Muscle layer of duodenum (tissue), 2 donors: ENCODE data around the gene MIDN.
A peak's percentile ranks its signal among the peaks of the same experiment; 100 is the strongest.

Experiments used
- H3K27ac ChIP-seq: one replicate; pipeline ENCODE4 v1.7.0; 2013; ENCODE audit warnings: mild to moderate bottlenecking, low read length
- H3K27me3 ChIP-seq: one replicate; pipeline ENCODE4 v1.7.0; 2013; ENCODE audit warnings: low read depth, mild to moderate bottlenecking, control low read depth, low read length
- H3K36me3 ChIP-seq, 2 donors: one replicate each; pipeline ENCODE4 v1.7.0; 2013; ENCODE audit warnings: low read length in 2 of 2, control low read depth in 1 of 2, mild to moderate bottlenecking in 1 of 2; ENCODE audit not compliant: insufficient read depth in 2 of 2, control insufficient read depth in 1 of 2
- H3K4me1 ChIP-seq, 2 donors: one replicate each; pipeline ENCODE4 v1.7.0; 2013; ENCODE audit warnings: low read length in 2 of 2, mild to moderate bottlenecking in 2 of 2, control low read depth in 1 of 2, moderate library complexity in 1 of 2; ENCODE audit not compliant: insufficient read depth in 2 of 2, control insufficient read depth in 1 of 2
- H3K4me3 ChIP-seq, 2 donors: one replicate each; pipeline ENCODE4 v1.7.0; 2013; ENCODE audit warnings: low read length in 2 of 2, low read depth in 1 of 2, mild to moderate bottlenecking in 1 of 2
- H3K9me3 ChIP-seq, 2 donors: one replicate each; pipeline ENCODE4 v1.7.0; 2013; ENCODE audit warnings: low read length in 2 of 2, control low read depth in 1 of 2, mild to moderate bottlenecking in 1 of 2; ENCODE audit not compliant: control insufficient read depth in 1 of 2
- donor health status: healthy.

Gene MIDN

DNA sequence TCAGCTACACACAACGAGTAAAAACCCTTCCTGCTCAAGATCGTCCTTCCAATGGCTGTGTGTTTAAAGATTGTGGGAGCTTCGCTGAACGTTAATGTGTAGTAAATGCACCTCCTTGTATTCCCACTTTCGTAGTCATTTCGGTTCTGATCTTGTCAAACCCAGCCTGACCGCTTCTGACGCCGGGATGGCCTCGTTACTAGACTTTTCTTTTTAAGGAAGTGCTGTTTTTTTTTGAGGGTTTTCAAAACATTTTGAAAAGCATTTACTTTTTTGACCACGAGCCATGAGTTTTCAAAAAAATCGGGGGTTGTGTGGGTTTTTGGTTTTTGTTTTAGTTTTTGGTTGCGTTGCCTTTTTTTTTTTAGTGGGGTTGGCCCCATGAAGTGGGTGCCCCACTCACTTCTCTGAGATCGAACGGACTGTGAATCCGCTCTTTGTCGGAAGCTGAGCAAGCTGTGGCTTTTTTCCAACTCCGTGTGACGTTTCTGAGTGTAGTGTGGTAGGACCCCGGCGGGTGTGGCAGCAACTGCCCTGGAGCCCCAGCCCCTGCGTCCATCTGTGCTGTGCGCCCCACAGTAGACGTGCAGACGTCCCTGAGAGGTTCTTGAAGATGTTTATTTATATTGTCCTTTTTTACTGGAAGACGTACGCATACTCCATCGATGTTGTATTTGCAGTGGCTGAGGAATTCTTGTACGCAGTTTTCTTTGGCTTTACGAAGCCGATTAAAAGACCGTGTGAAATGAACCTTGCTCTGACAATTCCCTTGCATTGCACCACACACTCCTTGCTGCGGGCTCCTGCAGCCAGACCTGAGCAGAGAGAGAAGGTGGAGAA is 24.3 kb downstream of the MIDN start:
- Histone ChIP-seq H3K27ac (no peak overlapping the region), H3K27me3 (no peaks in the 10 kb centered on the region), H3K4me1 (peaks cover 22 to 78% of the 10 kb centered on the region in 2 donors), H3K9me3 (no peaks in the 10 kb centered on the region), H3K4me3 (peak overlapping the region in 1 of 2 donors; percentile 95), H3K36me3 (peaks cover 35 to 43% of the 10 kb centered on the region in 2 donors)

DNA sequence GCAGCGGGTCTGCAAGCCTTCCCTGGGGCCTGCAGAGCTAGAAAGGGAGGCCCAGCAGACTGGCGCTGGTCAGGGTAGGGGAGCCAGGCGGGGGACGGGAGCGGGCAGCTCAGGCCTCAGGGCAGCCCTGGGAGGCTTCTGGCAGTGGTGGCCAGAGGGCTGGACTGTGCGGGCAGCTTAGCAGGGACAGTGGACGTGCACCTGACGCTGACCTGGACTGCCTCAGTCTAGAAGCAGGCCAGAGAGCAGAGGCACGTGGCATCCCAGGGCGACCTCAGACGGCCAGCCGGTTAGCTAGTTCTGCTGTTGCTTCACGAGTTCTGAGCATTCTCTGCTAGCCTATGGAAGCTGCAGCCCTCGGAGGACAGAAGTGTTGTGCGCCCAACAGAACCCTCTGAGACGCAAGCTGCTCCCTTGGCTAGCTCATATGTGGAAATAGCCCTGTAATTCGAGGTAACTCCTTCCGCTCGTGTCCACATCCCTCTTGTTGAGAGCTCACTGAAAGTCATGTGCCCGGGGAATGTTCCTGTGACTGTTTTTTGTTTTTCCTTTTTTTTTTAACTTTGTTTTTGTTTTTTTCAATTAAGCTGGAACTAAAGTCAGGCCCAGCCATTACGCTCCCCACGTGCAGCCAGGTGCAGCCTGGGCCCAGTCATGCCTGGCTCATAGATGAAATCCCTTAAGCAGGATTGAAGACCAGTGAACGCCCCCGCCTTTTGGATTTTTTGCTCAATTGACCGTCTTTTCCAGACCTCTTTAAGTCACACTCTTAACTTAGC is 25.1 kb downstream of the MIDN start:
- Histone ChIP-seq H3K4me1 (peaks cover 22 to 70% of the 10 kb centered on the region in 2 donors), H3K9me3 (no peaks in the 10 kb centered on the region), H3K4me3 (peak overlapping the region in 1 of 2 donors; percentile 95), H3K27me3 (no peaks in the 10 kb centered on the region), H3K36me3 (peaks cover 35 to 43% of the 10 kb centered on the region in 2 donors), H3K27ac (no peak overlapping the region)

DNA sequence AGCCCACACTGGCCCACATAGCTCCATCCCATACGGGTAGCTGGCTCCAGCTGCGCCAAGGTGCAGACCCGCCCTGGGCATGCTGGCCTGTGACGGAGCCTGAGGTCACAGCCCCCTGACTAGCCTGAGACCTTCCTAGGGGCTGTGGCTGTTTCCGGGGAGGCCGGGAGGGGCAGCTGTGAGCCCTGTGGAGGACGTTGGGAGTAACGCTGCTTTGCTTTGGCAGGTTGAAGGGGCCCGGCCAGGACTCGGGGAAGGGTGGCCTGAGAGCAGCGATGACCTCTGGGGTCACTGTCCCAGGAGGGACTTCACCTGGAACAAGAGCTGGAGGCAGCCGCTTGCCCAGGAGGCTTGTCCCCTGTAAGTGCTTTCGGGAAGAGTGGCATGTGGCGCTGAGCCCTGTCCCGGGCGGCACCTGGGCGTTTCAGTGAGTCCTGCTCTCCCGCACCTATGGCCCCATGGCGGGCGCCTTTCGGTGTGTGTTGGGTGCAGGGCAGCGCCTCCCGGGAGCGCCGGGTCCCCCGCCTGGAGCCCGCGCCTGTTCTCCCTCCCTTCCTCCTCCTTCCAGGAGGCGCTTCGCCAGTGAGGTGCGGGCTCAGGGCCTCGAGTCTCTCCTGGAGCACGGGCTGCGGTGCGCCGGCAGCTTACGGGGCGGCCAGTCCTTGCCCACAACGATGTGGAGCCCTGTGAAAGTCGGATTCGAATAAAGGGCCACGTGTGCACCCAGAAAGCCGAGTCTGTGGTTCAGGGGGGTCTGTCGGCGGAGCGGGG is 25.9 kb downstream of the MIDN start:
- H3K9me3 ChIP-seq: no peaks in the 10 kb centered on the region
- peaks cover 18 to 65% of the 10 kb centered on the region in 2 donors for H3K4me1 ChIP-seq
- H3K36me3 ChIP-seq: peaks cover 39 to 49% of the 10 kb centered on the region in 2 donors
- H3K27me3 ChIP-seq: no peaks in the 10 kb centered on the region
- H3K4me3 ChIP-seq: peak overlapping the region in 1 of 2 donors; percentile 71
- H3K27ac ChIP-seq: no peak overlapping the region

DNA sequence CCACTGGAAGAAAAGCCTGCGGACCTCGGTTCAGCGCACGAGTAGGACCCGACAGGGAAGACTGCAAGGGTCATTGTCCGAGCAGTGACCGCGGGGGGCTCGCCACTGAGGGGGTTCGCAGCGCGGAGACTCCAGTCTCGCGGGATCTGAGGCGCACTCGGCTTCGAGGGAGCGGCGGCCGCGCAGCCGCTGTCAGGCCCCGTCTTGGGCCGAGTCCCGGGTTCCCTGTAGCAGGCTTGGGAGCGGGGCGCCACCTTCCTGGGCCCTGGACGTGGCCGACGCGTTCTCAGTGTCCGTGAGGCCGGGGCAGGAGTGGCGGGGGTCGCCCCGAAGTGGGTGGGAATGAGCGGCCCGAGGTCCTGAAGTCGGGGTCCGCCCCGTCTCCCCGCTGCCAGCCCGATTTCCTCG is 26.5 kb downstream of the MIDN start:
- Histone ChIP-seq H3K4me1 (peaks cover 18 to 63% of the 10 kb centered on the region in 2 donors), H3K36me3 (peaks cover 42 to 46% of the 10 kb centered on the region in 2 donors), H3K4me3 (peak overlapping the region; percentile 11 to 71), H3K9me3 (no peaks in the 10 kb centered on the region), H3K27ac (no peak overlapping the region), H3K27me3 (no peaks in the 10 kb centered on the region)

DNA sequence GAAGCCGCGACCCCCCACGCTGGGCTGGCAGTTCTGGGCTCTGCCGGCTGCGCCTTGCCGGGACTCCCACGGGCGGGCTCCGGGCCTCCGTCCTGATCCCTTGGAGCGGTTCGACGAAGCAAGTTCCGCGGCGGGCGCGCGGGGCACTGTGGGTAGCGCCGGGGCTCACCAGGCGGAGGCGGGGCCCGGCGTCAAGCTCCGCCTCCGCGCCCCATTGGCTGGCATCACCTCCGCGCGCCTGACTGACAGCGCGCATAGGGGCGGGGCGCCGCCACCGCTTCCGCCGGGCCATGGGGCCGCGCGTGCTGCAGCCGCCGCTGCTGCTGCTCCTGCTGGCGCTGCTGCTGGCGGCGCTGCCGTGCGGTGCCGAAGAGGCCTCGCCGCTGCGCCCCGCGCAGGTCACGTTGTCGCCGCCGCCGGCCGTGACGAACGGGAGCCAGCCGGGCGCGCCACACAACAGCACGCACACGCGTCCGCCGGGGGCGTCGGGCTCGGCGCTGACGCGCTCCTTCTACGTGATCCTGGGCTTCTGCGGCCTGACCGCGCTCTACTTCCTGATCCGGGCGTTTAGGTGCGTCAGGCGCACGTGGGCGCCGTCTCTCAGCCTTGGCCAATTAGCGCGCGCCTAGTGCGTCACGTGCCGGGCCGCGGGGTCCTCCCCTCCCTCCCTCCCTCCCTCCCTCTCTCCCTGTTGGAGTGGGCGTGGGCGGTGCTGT is 27.0 kb downstream of the MIDN start, which contains the start of gene FAM174C:
FAM174C (plus strand) TSS at position 271 of the 716 bp plus-strand sequence; CDS start at position 291, 20 bp downstream.
- Histone ChIP-seq H3K9me3 (no peaks in the 10 kb centered on the region), H3K4me3 (peak within 1 kb of the TSS; percentile 57 to 71), H3K27me3 (no peaks in the 10 kb centered on the region), H3K4me1 (peaks cover 18 to 57% of the 10 kb centered on the region in 2 donors), H3K36me3 (peaks cover 42 to 46% of the 10 kb centered on the region in 2 donors), H3K27ac (peak within 1 kb of the TSS; percentile 87)

- Histone ChIP-seq H3K36me3 (peaks cover 37 to 46% of the 10 kb centered on the region in 2 donors), H3K27me3 (no peaks in the 10 kb centered on the region), H3K27ac (peak overlapping the region; percentile 87), H3K9me3 (no peaks in the 10 kb centered on the region), H3K4me3 (peak overlapping the region; percentile 57 to 71), H3K4me1 (peaks cover 11 to 50% of the 10 kb centered on the region in 2 donors)
Measured at GRCh38 chr19:1275976-1276627, 27.7 kb downstream of the MIDN start.

DNA sequence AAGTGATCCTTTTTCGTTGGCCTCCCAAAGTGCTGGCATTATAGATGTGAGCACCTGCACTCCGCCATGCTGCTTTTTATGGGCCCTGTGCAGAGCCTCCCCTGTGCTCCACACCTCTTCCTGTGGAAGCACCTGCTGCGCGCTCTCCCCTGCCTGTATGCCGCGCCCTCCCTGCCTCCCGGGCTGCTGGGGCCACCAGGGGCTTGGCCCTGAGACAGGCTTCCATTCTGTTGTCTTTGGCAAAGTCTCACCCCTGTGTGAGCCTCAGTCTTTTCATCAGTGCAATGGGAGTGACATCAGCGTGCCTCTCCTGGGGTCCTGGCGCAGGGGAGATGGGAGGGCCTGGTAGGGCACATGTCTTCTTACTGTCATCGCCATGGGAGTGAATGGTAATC is 28.2 kb downstream of the MIDN start:
- no peaks in the 10 kb centered on the region for H3K9me3 ChIP-seq
- H3K27me3 ChIP-seq: no peaks in the 10 kb centered on the region
- peaks cover 6 to 45% of the 10 kb centered on the region in 2 donors for H3K4me1 ChIP-seq
- H3K27ac ChIP-seq: peak overlapping the region; percentile 87
- H3K36me3 ChIP-seq: peaks cover 32 to 42% of the 10 kb centered on the region in 2 donors
- H3K4me3 ChIP-seq: peak overlapping the region; percentile 57 to 71

GRCh38 chr19:1277061-1277460 is 28.7 kb downstream of the MIDN start:
- H3K27ac ChIP-seq: no peak overlapping the region
- H3K27me3 ChIP-seq: no peaks in the 10 kb centered on the region
- no peak overlapping the region for H3K4me3 ChIP-seq
- H3K36me3 ChIP-seq: peaks cover 28 to 38% of the 10 kb centered on the region in 2 donors
- peaks cover 2 to 41% of the 10 kb centered on the region in 2 donors for H3K4me1 ChIP-seq
- no peaks in the 10 kb centered on the region for H3K9me3 ChIP-seq

DNA sequence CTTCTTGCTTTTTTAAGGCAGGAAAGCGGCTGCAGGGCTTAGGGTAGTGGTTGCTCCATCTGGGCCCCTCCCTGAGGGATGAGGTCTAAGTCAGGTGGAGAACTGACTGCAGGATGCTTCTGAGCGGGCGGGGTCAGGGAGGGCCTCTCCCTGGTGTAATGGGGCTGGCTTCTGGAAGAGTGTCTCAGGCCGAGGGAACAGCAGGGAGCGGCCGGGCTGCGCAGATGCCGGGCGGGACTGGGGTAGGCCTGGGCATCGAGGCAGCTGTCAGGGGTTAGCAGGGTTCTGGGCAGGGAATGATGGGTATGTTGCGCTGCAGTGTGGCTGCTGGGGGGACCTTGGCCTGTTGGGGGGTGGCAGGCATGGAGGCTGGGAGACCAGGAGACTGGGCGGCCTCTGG is 29.7 kb downstream of the MIDN start:
- Histone ChIP-seq H3K9me3 (no peaks in the 10 kb centered on the region), H3K27ac (no peak overlapping the region), H3K27me3 (peaks cover under 1% of the 10 kb centered on the region), H3K36me3 (peaks cover 18 to 29% of the 10 kb centered on the region in 2 donors), H3K4me1 (peaks cover 0 to 31% of the 10 kb centered on the region in 2 donors), H3K4me3 (no peak overlapping the region)
